Measurements from ENCODE around the gene DHRS4. TPM values are rescaled to one million over a fixed set of nuclear protein-coding genes. Genes with fewer than 3 reads are reported as not detected.
"Not testable (repeated sequence)": the region's sequence is repeated elsewhere in the genome, so short reads cannot be mapped to it uniquely, and the experiment has no call there.

The DHRS4 gene
- total RNA-seq, 3 donors from 2014 or later = 35.0 to 41.7 (median 36.8) TPM

- ATAC-seq; H3K36me3 ChIP-seq (ENCODE audit: low read depth); DNase-seq; H3K9me3 ChIP-seq; H3K4me1 ChIP-seq (ENCODE audit: low read depth); H3K4me3 ChIP-seq; intact Hi-C loops (cut with DNase I, micrococcal nuclease): not testable (repeated sequence)
Measured at GRCh38 chr14:24001078-24001477, 47.5 kb downstream of the DHRS4 start.

- H3K36me3 ChIP-seq (ENCODE audit: low read depth); H3K4me3 ChIP-seq; H3K4me1 ChIP-seq (ENCODE audit: low read depth); DNase-seq; intact Hi-C loops (cut with DNase I, micrococcal nuclease); H3K9me3 ChIP-seq: not testable (repeated sequence)
- peak; percentile 29 for ATAC-seq
Measured at GRCh38 chr14:24001679-24002078, 48.1 kb downstream of the DHRS4 start.

- DNase-seq; H3K9me3 ChIP-seq; H3K4me3 ChIP-seq; H3K36me3 ChIP-seq (ENCODE audit: low read depth); H3K4me1 ChIP-seq (ENCODE audit: low read depth); intact Hi-C loops (cut with DNase I, micrococcal nuclease): not testable (repeated sequence)
- ATAC-seq = peak; percentile 54
Measured at GRCh38 chr14:24006471-24006816, 52.9 kb downstream of the DHRS4 start.

DNA sequence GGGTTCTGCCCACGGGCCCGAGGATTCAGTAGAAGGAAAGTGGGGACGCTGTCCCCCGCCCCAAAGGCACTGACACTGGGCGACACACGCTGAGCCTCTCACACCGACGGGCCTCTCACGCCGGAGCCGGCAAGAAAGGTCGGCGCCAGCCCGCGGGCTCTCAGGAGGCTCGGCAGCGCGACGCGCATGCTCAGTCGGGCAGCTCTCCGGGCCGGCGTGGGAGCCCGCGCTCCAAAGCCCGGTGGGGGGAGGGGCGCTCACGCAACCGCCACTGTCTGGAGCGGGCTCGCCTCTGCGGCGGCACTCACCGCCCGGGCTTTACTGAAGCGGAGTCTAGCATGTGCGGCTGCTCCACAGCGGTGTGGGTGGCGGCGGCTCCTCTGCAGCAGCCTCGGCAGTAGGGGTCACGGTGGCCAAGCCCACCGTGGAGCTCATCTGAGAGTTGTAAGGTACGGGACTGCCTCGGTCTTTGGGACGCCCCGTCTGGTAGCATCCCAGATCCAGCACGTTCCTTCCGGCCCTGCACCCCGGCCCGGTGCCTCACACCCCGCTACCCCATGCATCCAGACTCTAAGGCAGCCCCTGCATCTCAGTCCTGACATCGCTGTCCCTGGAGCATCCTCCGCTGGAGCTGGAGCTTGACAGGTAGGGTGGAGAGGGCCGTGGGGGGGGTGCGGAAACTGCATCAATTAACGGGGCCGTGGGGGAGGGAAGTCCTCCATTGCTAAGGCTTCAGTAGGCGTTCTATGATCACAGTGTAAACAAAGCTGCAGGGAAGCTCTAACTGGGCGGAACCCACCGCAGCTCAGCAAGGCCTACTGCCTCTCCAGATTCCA lies 53.5 kb downstream of the DHRS4 start:
- H3K4me3 ChIP-seq; H3K36me3 ChIP-seq (ENCODE audit: low read depth); intact Hi-C loops (cut with DNase I, micrococcal nuclease); H3K9me3 ChIP-seq; H3K4me1 ChIP-seq (ENCODE audit: low read depth): not testable (repeated sequence)
- DNase-seq = peak; percentile 67 to 79 (median 77)
- ATAC-seq = peak; percentile 96

DNA sequence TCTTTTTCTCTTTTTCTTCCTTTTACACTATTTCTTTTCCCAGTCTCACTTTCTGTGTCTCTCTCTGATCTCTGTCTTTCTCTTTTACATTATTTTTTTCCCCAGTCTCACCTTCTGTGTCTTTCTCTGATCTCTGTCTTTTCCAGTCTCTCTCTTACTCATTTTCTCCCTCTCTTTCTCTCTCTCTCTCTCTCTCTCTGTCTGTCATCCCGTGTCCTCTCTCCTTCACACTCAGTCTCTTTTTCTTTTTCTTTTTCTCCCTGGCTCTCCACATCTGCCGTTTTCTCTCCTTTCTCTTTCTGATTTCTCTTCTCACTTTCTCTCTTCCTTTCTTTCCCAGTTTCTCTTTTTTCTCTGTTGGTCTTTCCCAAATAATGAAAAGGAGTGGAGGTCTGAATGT lies 57.5 kb downstream of the DHRS4 start:
- Histone ChIP-seq H3K4me3 (no peak overlapping the region), H3K4me1 (ENCODE audit: low read depth) (no peaks in the 10 kb centered on the region), H3K36me3 (ENCODE audit: low read depth) (no peaks in the 10 kb centered on the region), H3K9me3 (no peaks in the 10 kb centered on the region)
- TF ChIP-seq, protein P1, sequence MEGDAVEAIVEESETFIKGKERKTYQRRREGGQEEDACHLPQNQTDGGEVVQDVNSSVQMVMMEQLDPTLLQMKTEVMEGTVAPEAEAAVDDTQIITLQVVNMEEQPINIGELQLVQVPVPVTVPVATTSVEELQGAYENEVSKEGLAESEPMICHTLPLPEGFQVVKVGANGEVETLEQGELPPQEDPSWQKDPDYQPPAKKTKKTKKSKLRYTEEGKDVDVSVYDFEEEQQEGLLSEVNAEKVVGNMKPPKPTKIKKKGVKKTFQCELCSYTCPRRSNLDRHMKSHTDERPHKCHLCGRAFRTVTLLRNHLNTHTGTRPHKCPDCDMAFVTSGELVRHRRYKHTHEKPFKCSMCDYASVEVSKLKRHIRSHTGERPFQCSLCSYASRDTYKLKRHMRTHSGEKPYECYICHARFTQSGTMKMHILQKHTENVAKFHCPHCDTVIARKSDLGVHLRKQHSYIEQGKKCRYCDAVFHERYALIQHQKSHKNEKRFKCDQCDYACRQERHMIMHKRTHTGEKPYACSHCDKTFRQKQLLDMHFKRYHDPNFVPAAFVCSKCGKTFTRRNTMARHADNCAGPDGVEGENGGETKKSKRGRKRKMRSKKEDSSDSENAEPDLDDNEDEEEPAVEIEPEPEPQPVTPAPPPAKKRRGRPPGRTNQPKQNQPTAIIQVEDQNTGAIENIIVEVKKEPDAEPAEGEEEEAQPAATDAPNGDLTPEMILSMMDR (IDR thresholded peaks at IDR 0.05) = no peak
- ATAC-seq (no peak), DNase-seq (no peak)
- intact Hi-C loops (cut with DNase I, micrococcal nuclease) = no loop called here

DNA sequence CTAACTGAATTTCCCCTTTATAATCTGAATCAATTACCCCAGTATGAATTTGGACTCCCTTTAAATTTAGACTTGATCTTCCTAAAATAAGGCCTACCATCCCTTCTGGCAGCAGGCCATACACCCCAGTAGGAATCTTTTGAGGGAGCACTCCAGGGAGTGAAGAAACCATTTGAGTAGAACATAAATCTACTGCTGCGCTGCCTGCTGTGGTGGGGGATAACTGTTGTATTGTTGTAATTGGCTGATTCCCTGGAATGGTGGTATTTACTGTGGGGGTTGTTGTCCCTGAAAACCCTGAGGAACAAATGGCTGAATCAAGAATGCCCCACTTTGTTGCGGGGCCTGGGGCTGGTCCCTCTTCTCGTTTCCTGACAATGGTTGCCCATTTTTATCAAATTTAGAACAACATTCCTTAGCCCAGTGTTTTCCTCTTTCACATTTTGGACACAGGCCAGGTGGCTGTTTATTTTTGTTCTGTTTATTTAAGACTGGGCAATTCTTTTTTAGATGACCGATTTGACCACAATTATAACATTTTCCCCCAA lies 59.2 kb downstream of the DHRS4 start:
- H3K4me1 ChIP-seq (ENCODE audit: low read depth); H3K4me3 ChIP-seq; intact Hi-C loops (cut with DNase I, micrococcal nuclease); ATAC-seq; DNase-seq; H3K36me3 ChIP-seq (ENCODE audit: low read depth); H3K9me3 ChIP-seq: not testable (repeated sequence)

DNA sequence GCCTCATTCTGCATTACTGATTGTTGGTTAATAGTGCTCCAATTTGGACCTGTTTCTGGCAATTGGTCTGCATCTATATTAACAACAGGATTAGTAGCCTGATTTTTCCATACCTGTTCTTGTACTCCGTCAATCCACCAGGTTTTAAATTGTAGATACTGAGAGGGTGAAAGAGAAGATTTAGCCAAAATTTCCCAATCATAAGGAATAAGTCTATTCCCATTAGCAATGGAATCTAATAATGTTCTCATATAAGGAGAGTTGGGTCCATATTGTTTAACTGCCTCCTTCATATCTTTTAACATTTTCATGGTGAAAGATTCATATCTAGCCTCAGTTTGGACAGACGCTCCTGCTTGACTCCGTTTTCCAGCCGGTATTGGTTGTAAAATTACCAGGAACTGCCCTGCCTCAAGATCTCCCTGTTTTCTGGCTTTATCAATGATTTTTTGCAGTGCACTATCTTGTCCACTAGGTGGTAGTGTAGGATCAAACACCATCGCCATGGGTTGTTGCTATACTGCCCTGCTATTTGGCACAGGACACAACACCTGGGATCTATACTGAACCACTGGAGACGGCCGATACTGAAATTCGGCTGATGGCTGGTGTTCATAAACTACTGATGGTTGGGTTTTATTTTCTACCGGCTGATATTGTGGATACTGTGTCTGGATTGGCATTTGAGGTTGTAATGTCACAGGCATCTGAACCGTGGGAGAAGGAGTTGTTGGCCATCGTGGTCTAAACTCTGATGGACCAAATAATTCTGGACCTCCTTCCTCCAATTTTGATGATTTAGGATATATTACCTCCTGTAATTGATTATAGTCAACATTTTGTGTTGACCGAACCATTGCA lies 60.3 kb downstream of the DHRS4 start:
- TF ChIP-seq, protein P1 (IDR thresholded peaks at IDR 0.05) = peak; percentile 80
- H3K4me1 ChIP-seq (ENCODE audit: low read depth) = no peaks in the 10 kb centered on the region
- ATAC-seq (peak; percentile 97), DNase-seq (peak in 1 of 3 donors; percentile 76)
- intact Hi-C loops (cut with DNase I, micrococcal nuclease) = no loop called here
- no peaks in the 10 kb centered on the region for H3K9me3 ChIP-seq
- no peaks in the 10 kb centered on the region for H3K36me3 ChIP-seq (ENCODE audit: low read depth)
- H3K4me3 ChIP-seq = no peak overlapping the region

DNA sequence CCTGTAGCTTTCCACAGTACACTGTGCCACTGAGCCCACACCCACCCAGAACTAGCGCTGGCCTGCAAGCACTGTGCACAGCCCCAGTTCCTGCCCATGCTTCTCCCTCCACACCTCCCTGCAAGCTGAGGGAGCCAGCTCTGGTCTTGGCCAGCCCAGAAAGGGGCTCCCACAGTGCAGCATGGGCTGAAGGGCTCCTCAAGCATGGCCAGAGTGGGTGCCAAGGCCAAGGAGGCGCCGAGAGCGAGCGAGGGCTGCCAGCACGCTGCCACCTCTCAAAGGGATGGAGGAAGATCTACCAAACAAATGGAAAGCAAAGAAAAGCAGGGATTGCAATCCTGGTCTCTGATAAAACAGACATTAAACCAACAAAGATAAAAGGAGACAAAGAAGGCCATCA lies 62.2 kb downstream of the DHRS4 start:
- ATAC-seq; DNase-seq; H3K4me3 ChIP-seq; H3K4me1 ChIP-seq (ENCODE audit: low read depth); H3K9me3 ChIP-seq; H3K36me3 ChIP-seq (ENCODE audit: low read depth): not testable (repeated sequence)
- intact Hi-C loops (cut with DNase I, micrococcal nuclease) = loop anchor here in 1 of 2 donors (5.0 kb wide), 1 partner anchor 43 kb away; no protein-coding TSS in a partner anchor

Other genes starting within 250 kb of the DHRS4 start
- 10 to 100 TPM; 30.7 to 56.1 (median 45.9) TPM for gene DHRS4L2, start 35.2 kb downstream of the DHRS4 start, total RNA-seq
- gene CARMIL3, start 98.2 kb downstream of the DHRS4 start, total RNA-seq = 1 to 10 TPM; 1.4 to 2.7 (median 1.5) TPM
- gene CPNE6, start 117.8 kb downstream of the DHRS4 start, total RNA-seq = 1 to 10 TPM in 1 of 3 donors, under 1 TPM in 1, not detected in 1; 0.14 to 2.2 TPM
- 100 to 1,000 TPM in 2 of 3 donors, 10 to 100 TPM in 1; 64.7 to 150 (median 150) TPM for gene PCK2, start 140.5 kb downstream of the DHRS4 start, total RNA-seq
- 100 to 1,000 TPM in 1 of 3 donors, 10 to 100 TPM in 2; 65.8 to 101 (median 84.9) TPM for gene DCAF11, start 161.0 kb downstream of the DHRS4 start, total RNA-seq
- gene NRL, start 161.2 kb downstream of the DHRS4 start, total RNA-seq = 1 to 10 TPM; 2.3 to 4.5 (median 2.8) TPM
- 1 to 10 TPM in 2 of 3 donors, under 1 TPM in 1; 0.79 to 1.9 (median 1.3) TPM for gene FITM1, start 176.9 kb downstream of the DHRS4 start, total RNA-seq
- gene PSME1, start 182.4 kb downstream of the DHRS4 start, total RNA-seq = 100 to 1,000 TPM; 188 to 279 (median 203) TPM
- 10 to 100 TPM; 18.3 to 24.9 (median 20.4) TPM for gene EMC9, start 187.8 kb downstream of the DHRS4 start, total RNA-seq
- 100 to 1,000 TPM; 141 to 295 (median 191) TPM for gene PSME2, start 192.8 kb downstream of the DHRS4 start, total RNA-seq
- 10 to 100 TPM; 52.8 to 66.2 (median 59.0) TPM for gene RNF31, start 193.7 kb downstream of the DHRS4 start, total RNA-seq
- 100 to 1,000 TPM in 2 of 3 donors, 10 to 100 TPM in 1; 78.7 to 119 (median 103) TPM for gene IRF9, start 207.5 kb downstream of the DHRS4 start, total RNA-seq
- gene REC8, start 218.3 kb downstream of the DHRS4 start, total RNA-seq = 10 to 100 TPM; 14.9 to 17.0 (median 16.8) TPM
- 10 to 100 TPM; 23.2 to 29.3 (median 26.8) TPM for gene IPO4, start 235.0 kb downstream of the DHRS4 start, total RNA-seq
- gene TM9SF1, start 241.7 kb downstream of the DHRS4 start, total RNA-seq = 10 to 100 TPM; 41.7 to 49.1 (median 47.1) TPM

Measured in mucosa of descending colon (tissue), 3 donors.